K562 (cell line): Measurements from ENCODE around the gene FARP1. TPM values are rescaled to one million over a fixed set of nuclear protein-coding genes. Genes with fewer than 3 reads are reported as not detected.
A peak's percentile ranks its signal among the peaks of the same experiment; 100 is the strongest.

ENCODE experiments used
- ATAC-seq: fragments of 200-7000 bp; cut with Tn5 transposase; 3 replicates; pipeline ENCODE4 v1.9.1; 2020; ENCODE audit warnings: moderate library complexity
- BruUV-seq: library from RNA; stranded (reverse); fragments of 400-500 nt; replicated peaks from 2 replicates; lab custom pipeline; 2021; lab: Mats Ljungman, UMichigan
- CTCF ChIA-PET: fragments of 300-600 bp; formaldehyde crosslinking; extraction: SDS; loops from one replicate; lab custom pipeline; 2021; ENCODE audit warnings: low intra/inter-chr PET ratio; lab: Yijun Ruan, JAX
- POLR2A ChIA-PET: fragments of 300-600, 350-650 bp; sonication (Branson Sonifier 250); formaldehyde crosslinking; extraction: SDS; loops from one replicate; lab custom pipeline; 2021; ENCODE audit warnings: antibody characterized with exemption, inconsistent platforms; lab: Yijun Ruan, JAX
- DNase-seq, 4 experiments: peaks; one replicate each; pipeline versions ENCODE4 v3.0.0 to v3.0.0-alpha.2; 2011 to 2018; ENCODE audit warnings: low spot score in 3 of 4, mixed read lengths in 3 of 4; ENCODE audit errors: extremely low read depth in 1 of 4
- FAIRE-seq: peaks from 2 replicates; lab custom pipeline; 2011; peaks lifted over from hg19 to GRCh38; lab: Jason Lieb, UNC
- H2AFZ ChIP-seq: 2 replicates; pipeline ENCODE4 v1.6.0; 2011; ENCODE audit warnings: low read depth, low read length, control low read depth, inconsistent platforms
- H3K27ac ChIP-seq: fragments of 200-600 bp; 3 replicates; pipeline ENCODE4 v1.8.0; 2011; ENCODE audit warnings: low read depth, mild to moderate bottlenecking, control low read depth, inconsistent platforms, low read length, moderate library complexity, mixed read lengths; ENCODE audit errors: extremely low read depth
- H3K27me3 ChIP-seq, 2 experiments: fragments of 300-600 bp in 1 of 2; 2 replicates in 1 of 2; 3 replicates in 1 of 2; pipeline versions ENCODE4 v1.6.0 to v1.8.0; 2011; ENCODE audit warnings: inconsistent platforms in 2 of 2, low read length in 2 of 2, mild to moderate bottlenecking in 1 of 2, mixed read lengths in 1 of 2, moderate library complexity in 1 of 2; ENCODE audit not compliant: control insufficient read depth in 2 of 2, insufficient read depth in 2 of 2
- H3K36me3 ChIP-seq: fragments of 300-600 bp; 3 replicates; pipeline ENCODE4 v1.8.0; 2011; ENCODE audit warnings: mild to moderate bottlenecking, low read length, inconsistent platforms; ENCODE audit not compliant: control insufficient read depth, insufficient read depth
- H3K4me1 ChIP-seq, 2 experiments: fragments of 200-600 bp in 1 of 2; replicated peaks in 1 of 2; 2 replicates in 1 of 2; 3 replicates in 1 of 2; pipeline versions ENCODE4 v1.5.1 to v1.8.0; 2011; ENCODE audit warnings: inconsistent platforms in 2 of 2, low read length in 2 of 2, mild to moderate bottlenecking in 1 of 2, mixed read lengths in 1 of 2, moderate library complexity in 1 of 2; ENCODE audit not compliant: control insufficient read depth in 2 of 2, insufficient read depth in 2 of 2
- H3K4me2 ChIP-seq: 2 replicates; pipeline ENCODE4 v1.6.1; 2011; ENCODE audit warnings: low read length, control low read depth, inconsistent platforms, mixed read lengths; ENCODE audit not compliant: insufficient read depth
- H3K4me3 ChIP-seq: fragments of 200-600 bp; sonication (generic), shearing (Covaris generic); 2 replicates; pipeline ENCODE4 v1.5.1; 2016; ENCODE audit warnings: control low read depth, inconsistent platforms
- H3K79me2 ChIP-seq: fragments of 200-600 bp; 3 replicates; pipeline ENCODE4 v1.8.0; 2011; ENCODE audit warnings: low read length, inconsistent platforms; ENCODE audit not compliant: control insufficient read depth, insufficient read depth
- H3K9ac ChIP-seq, 2 experiments: 2 replicates each; pipeline versions ENCODE4 v1.6.0 to v1.6.1; 2011; ENCODE audit warnings: low read depth in 2 of 2, low read length in 2 of 2, control low read depth in 1 of 2, inconsistent platforms in 1 of 2, mild to moderate bottlenecking in 1 of 2, mixed read lengths in 1 of 2; ENCODE audit not compliant: insufficient read depth in 1 of 2
- H3K9me1 ChIP-seq: one replicate; pipeline ENCODE4 v1.6.0; 2011; ENCODE audit warnings: inconsistent platforms, mild to moderate bottlenecking, low read length, moderate library complexity; ENCODE audit not compliant: control insufficient read depth, insufficient read depth
- H3K9me3 ChIP-seq: replicated peaks from 2 replicates; pipeline ENCODE4 v1.5.1; 2011; ENCODE audit warnings: low read depth, low read length, inconsistent platforms; ENCODE audit not compliant: control insufficient read depth, insufficient read depth
- H4K20me1 ChIP-seq: replicated peaks from 2 replicates; pipeline ENCODE4 v1.6.1; 2011; ENCODE audit warnings: low read length, inconsistent platforms, mixed read lengths; ENCODE audit not compliant: control insufficient read depth, insufficient read depth
- CTCF ChIP-seq, 3 experiments: IDR thresholded peaks in 2 of 3; conservative IDR thresholded peaks in 1 of 3; 2 replicates each; pipeline ENCODE4 v1.5.1; 2011 to 2012; ENCODE audit warnings: low read length in 3 of 3, mild to moderate bottlenecking in 3 of 3, control low read depth in 2 of 3, improper control_type of control experiment in 1 of 3, inconsistent platforms in 1 of 3, low read depth in 1 of 3, mixed read lengths in 1 of 3, moderate library complexity in 1 of 3; ENCODE audit not compliant: insufficient read depth in 2 of 3
- RAD21 ChIP-seq, 2 experiments: fragments of 250-450 bp in 1 of 2; fragments of 450-650 bp in 1 of 2; sonication (Bioruptor Pico) in 1 of 2; formaldehyde crosslinking in 1 of 2; IDR thresholded peaks in 1 of 2; conservative IDR thresholded peaks in 1 of 2; 2 replicates each; pipeline versions ENCODE4 v1.4.0 to v1.8.0; 2020 to 2022; ENCODE audit warnings: mild to moderate bottlenecking in 2 of 2, moderate library complexity in 1 of 2
- SUPT5H ChIP-seq: fragments of 450-650 bp; IDR thresholded peaks from 2 replicates; pipeline ENCODE4 v1.6.1; 2016
- TCF15 ChIP-seq: fragments of 250-450 bp; sonication (Bioruptor Pico); IDR thresholded peaks from 2 replicates; pipeline ENCODE4 v1.8.0; 2022; ENCODE audit warnings: moderate library complexity, mild to moderate bottlenecking, inconsistent platforms
- ZNF121 ChIP-seq: sonication (generic); formaldehyde crosslinking; conservative IDR thresholded peaks from 2 replicates; pipeline ENCODE4 v1.8.0; 2022; ENCODE audit warnings: missing genetic modification reagents
- ZNF707 ChIP-seq: fragments of 250-450 bp; sonication (Bioruptor Pico); conservative IDR thresholded peaks from 2 replicates; pipeline ENCODE4 v1.8.0; 2022; ENCODE audit warnings: inconsistent platforms, mild to moderate bottlenecking, moderate library complexity
- WGBS: fragments of 100-300 bp; shearing (Covaris generic); methylation state at CpG from one replicate; pipeline ENCODE4 v1.1.6; 2016; ENCODE audit warnings: low coverage, mixed read lengths; ENCODE audit not compliant: insufficient coverage; ENCODE audit errors: missing lambda C conversion rate; 5-methylcytosine and 5-hydroxymethylcytosine counted together
- in situ Hi-C: fragments of 300-500 bp; cut with MboI; formaldehyde crosslinking; loops from 4 replicates; pipeline ENCODE4 v1.15.0; 2018; ENCODE audit warnings: inconsistent platforms, mixed read lengths
- intact Hi-C: fragments of 100-400 bp; cut with micrococcal nuclease; formaldehyde crosslinking; loops from 2 replicates; pipeline ENCODE4 v1.14.2; 2022
- polyA plus RNA-seq, 8 experiments: library from polyadenylated mRNA; depleted of rRNA in 4 of 8; stranded (reverse) in 5 of 8; unstranded in 3 of 8; fragments of >200 nt; fragmentation: Nextera tagmentation in 2 of 8; fragmentation: Illumina TruSeq in 1 of 8; extraction: Ambion mirVana in 2 of 8; extraction: Trizol in 1 of 8; gene quantifications; 2 replicates each; pipeline versions ENCODE4 v1.2.1 to v1.2.3, GENCODE V29; 2011 to 2014; ENCODE audit warnings: inconsistent platforms in 1 of 8, missing spikeins in 1 of 8
- total RNA-seq, 7 experiments: library from RNA; depleted of rRNA in 6 of 7; stranded (reverse); fragments of >200 nt in 6 of 7; fragmentation: Illumina TruSeq in 2 of 7; extraction: Trizol in 2 of 7; gene quantifications; 2 replicates each; pipeline versions ENCODE4 v1.2.1 to v1.2.3, GENCODE V29; 2011 to 2021; ENCODE audit warnings: low replicate concordance in 1 of 7

FARP1 gene
- total and polyA plus RNA-seq, 9 of the 15 experiments (the other 6 are each of a cell fraction or from before 2014, with no cell fraction given) = 0.03 to 0.29 (median 0.05) TPM; not detected in 3

GRCh38 chr13:98397221-98397620, 254.3 kb downstream of the FARP1 start:
- no peaks in the 10 kb centered on the region for H3K9me1 ChIP-seq
- H3K4me3 ChIP-seq = no peak overlapping the region
- DNase-seq = no peak
- H4K20me1 ChIP-seq = no peaks in the 10 kb centered on the region; the same call in 1 of the 2 replicates
- ATAC-seq = no peak
- H3K79me2 ChIP-seq = no peaks in the 10 kb centered on the region
- in situ Hi-C loops = no loop called here
- no peak overlapping the region for H2AFZ ChIP-seq
- CTCF ChIA-PET = no interaction called here
- H3K4me1 ChIP-seq = no peaks in the 10 kb centered on the region; a peak in 1 of 5 replicates
- intact Hi-C loops = no loop called here
- BruUV-seq = no TSS peak
- H3K9ac ChIP-seq = no peak overlapping the region
- H3K9me3 ChIP-seq = no peaks in the 10 kb centered on the region
- H3K4me2 ChIP-seq = no peak overlapping the region
- POLR2A ChIA-PET = no interaction called here
- no peak for FAIRE-seq
- no peaks in the 10 kb centered on the region for H3K36me3 ChIP-seq
- TF ChIP-seq RAD21 (CRISPR knock-in tag; conservative IDR thresholded peaks at IDR 0.05 in 1 of 2, IDR thresholded peaks at IDR 0.05 in 1 of 2) (0 out of 4 replicates have a peak, but pooled peaks of 1 of the 2 experiments have one; percentile 4), CTCF (IDR thresholded peaks at IDR 0.05 in 2 of 3, conservative IDR thresholded peaks at IDR 0.05 in 1 of 3; ENCODE audit: insufficient read depth in 2 of 3, low read depth in 1 of 3, low read length in 3 of 3) (0 out of 6 replicates have a peak, but pooled peaks of 1 of the 3 experiments have one; percentile 5), TCF15 (no peak), ZNF707 (CRISPR knock-in tag) (no peak), ZNF121 (CRISPR knock-in tag) (no peak), SUPT5H (no peak)
- H3K27ac ChIP-seq = no peak overlapping the region
- H3K27me3 ChIP-seq = peaks cover 14 to 35% of the 10 kb centered on the region in 2 experiments; a peak in 4 of 5 replicates
- WGBS = 0% methylated on average over 1 of the region's 1 CpG
